ENCODE results near the gene FAM151A. TPM values are rescaled to one million over a fixed set of nuclear protein-coding genes. Genes with fewer than 3 reads are reported as not detected.
A peak's percentile ranks its signal among the peaks of the same experiment; 100 is the strongest.

FAM151A gene
- polyA plus RNA-seq, 4 donors, result 1.4 to 22.0 (median 1.6) TPM

- FAIRE-seq (no peak), DNase-seq (no peak)
- peaks cover 2 to 8% (median 4%) of the 10 kb centered on the region in 3 donors for H3K4me1 ChIP-seq (ENCODE audit: control insufficient read depth in 3 of 3, insufficient read depth in 2 of 3, low read depth in 1 of 3, low read length in 2 of 3)
- 88 to 97% (median 92%) methylated on average over 3 of the region's 3 CpGs for WGBS, 3 donors
- no peak overlapping the region for H3K27ac ChIP-seq (ENCODE audit: low read depth in 1 of 3, low read length in 2 of 3)
- H3K36me3 ChIP-seq (ENCODE audit: control insufficient read depth in 3 of 3, insufficient read depth in 2 of 3, low read depth in 1 of 3, low read length in 3 of 3), result peaks cover 0 to 63% (median 1%) of the 10 kb centered on the region in 3 donors
- no peaks in the 10 kb centered on the region for H3K27me3 ChIP-seq (ENCODE audit: control insufficient read depth in 3 of 3, insufficient read depth in 3 of 3, low read length in 3 of 3)
- H3K9me3 ChIP-seq (ENCODE audit: control insufficient read depth in 2 of 2, insufficient read depth in 1 of 2, low read depth in 1 of 2, low read length in 1 of 2), result no peaks in the 10 kb centered on the region
- H3K4me3 ChIP-seq (ENCODE audit: low read depth in 1 of 3, low read length in 3 of 3), result no peak overlapping the region
Observed at GRCh38 chr1:54571326-54571725, 52.0 kb downstream of the FAM151A start.

- H3K36me3 ChIP-seq (ENCODE audit: control insufficient read depth in 3 of 3, insufficient read depth in 2 of 3, low read depth in 1 of 3, low read length in 3 of 3), result peaks cover 0 to 58% (median 1%) of the 10 kb centered on the region in 3 donors
- WGBS, 3 donors, result 90 to 94% (median 91%) methylated on average over 5 of the region's 5 CpGs
- DNase-seq, result no peak
- H3K9me3 ChIP-seq (ENCODE audit: control insufficient read depth in 2 of 2, insufficient read depth in 1 of 2, low read depth in 1 of 2, low read length in 1 of 2), result no peaks in the 10 kb centered on the region
- H3K4me3 ChIP-seq (ENCODE audit: low read depth in 1 of 3, low read length in 3 of 3), result no peak overlapping the region
- H3K27ac ChIP-seq (ENCODE audit: low read depth in 1 of 3, low read length in 2 of 3), result no peak overlapping the region
- no peak for FAIRE-seq
- H3K27me3 ChIP-seq (ENCODE audit: control insufficient read depth in 3 of 3, insufficient read depth in 3 of 3, low read length in 3 of 3), result no peaks in the 10 kb centered on the region
- H3K4me1 ChIP-seq (ENCODE audit: control insufficient read depth in 3 of 3, insufficient read depth in 2 of 3, low read depth in 1 of 3, low read length in 2 of 3), result peaks cover 2 to 17% (median 4%) of the 10 kb centered on the region in 3 donors
Observed at GRCh38 chr1:54570161-54570560, 53.2 kb downstream of the FAM151A start.

- Histone ChIP-seq H3K27ac (ENCODE audit: low read depth in 1 of 3, low read length in 2 of 3) (no peak overlapping the region), H3K27me3 (ENCODE audit: control insufficient read depth in 3 of 3, insufficient read depth in 3 of 3, low read length in 3 of 3) (no peaks in the 10 kb centered on the region), H3K4me1 (ENCODE audit: control insufficient read depth in 3 of 3, insufficient read depth in 2 of 3, low read depth in 1 of 3, low read length in 2 of 3) (peaks cover 2 to 25% (median 4%) of the 10 kb centered on the region in 3 donors), H3K9me3 (ENCODE audit: control insufficient read depth in 2 of 2, insufficient read depth in 1 of 2, low read depth in 1 of 2, low read length in 1 of 2) (peaks cover 0 to 3% of the 10 kb centered on the region in 2 donors), H3K36me3 (ENCODE audit: control insufficient read depth in 3 of 3, insufficient read depth in 2 of 3, low read depth in 1 of 3, low read length in 3 of 3) (peaks cover 0 to 52% (median 1%) of the 10 kb centered on the region in 3 donors), H3K4me3 (ENCODE audit: low read depth in 1 of 3, low read length in 3 of 3) (no peak overlapping the region)
- 50 to 69% (median 59%) methylated on average over 4 of the region's 4 CpGs for WGBS, 3 donors
- FAIRE-seq (no peak), DNase-seq (no peak)
Observed at GRCh38 chr1:54569339-54569738, 54.0 kb downstream of the FAM151A start.

GRCh38 chr1:54567961-54568360, 55.4 kb downstream of the FAM151A start:
- WGBS, 3 donors, result 66 to 85% (median 82%) methylated on average over 5 of the region's 5 CpGs
- Histone ChIP-seq H3K4me1 (ENCODE audit: control insufficient read depth in 3 of 3, insufficient read depth in 2 of 3, low read depth in 1 of 3, low read length in 2 of 3) (peaks cover 2 to 35% (median 2%) of the 10 kb centered on the region in 3 donors), H3K9me3 (ENCODE audit: control insufficient read depth in 2 of 2, insufficient read depth in 1 of 2, low read depth in 1 of 2, low read length in 1 of 2) (peaks cover 0 to 3% of the 10 kb centered on the region in 2 donors), H3K36me3 (ENCODE audit: control insufficient read depth in 3 of 3, insufficient read depth in 2 of 3, low read depth in 1 of 3, low read length in 3 of 3) (peaks cover 0 to 46% (median 0%) of the 10 kb centered on the region in 3 donors), H3K4me3 (ENCODE audit: low read depth in 1 of 3, low read length in 3 of 3) (no peak overlapping the region), H3K27me3 (ENCODE audit: control insufficient read depth in 3 of 3, insufficient read depth in 3 of 3, low read length in 3 of 3) (no peaks in the 10 kb centered on the region), H3K27ac (ENCODE audit: low read depth in 1 of 3, low read length in 2 of 3) (no peak overlapping the region)
- no peak for DNase-seq
- FAIRE-seq, result no peak

- peaks cover 0 to 3% of the 10 kb centered on the region in 2 donors for H3K9me3 ChIP-seq (ENCODE audit: control insufficient read depth in 2 of 2, insufficient read depth in 1 of 2, low read depth in 1 of 2, low read length in 1 of 2)
- peak overlapping the region in 1 of 3 donors; percentile 32 for H3K4me3 ChIP-seq (ENCODE audit: low read depth in 1 of 3, low read length in 3 of 3)
- H3K4me1 ChIP-seq (ENCODE audit: control insufficient read depth in 3 of 3, insufficient read depth in 2 of 3, low read depth in 1 of 3, low read length in 2 of 3), result peaks cover 2 to 35% (median 2%) of the 10 kb centered on the region in 3 donors
- no peak overlapping the region for H3K27ac ChIP-seq (ENCODE audit: low read depth in 1 of 3, low read length in 2 of 3)
- H3K27me3 ChIP-seq (ENCODE audit: control insufficient read depth in 3 of 3, insufficient read depth in 3 of 3, low read length in 3 of 3), result no peaks in the 10 kb centered on the region
- FAIRE-seq (no peak), DNase-seq (no peak)
- H3K36me3 ChIP-seq (ENCODE audit: control insufficient read depth in 3 of 3, insufficient read depth in 2 of 3, low read depth in 1 of 3, low read length in 3 of 3), result peaks cover 0 to 40% (median 0%) of the 10 kb centered on the region in 3 donors
- 64 to 76% (median 75%) methylated on average over 5 of the region's 5 CpGs for WGBS, 3 donors
Observed at GRCh38 chr1:54566438-54567141, 56.7 kb downstream of the FAM151A start.

- H3K4me3 ChIP-seq (ENCODE audit: low read depth in 1 of 3, low read length in 3 of 3), result peak overlapping the region in 2 of 3 donors; percentile 52 to 65
- H3K27ac ChIP-seq (ENCODE audit: low read depth in 1 of 3, low read length in 2 of 3), result peak overlapping the region; percentile 88 to 96 (median 93)
- H3K27me3 ChIP-seq (ENCODE audit: control insufficient read depth in 3 of 3, insufficient read depth in 3 of 3, low read length in 3 of 3), result no peaks in the 10 kb centered on the region
- FAIRE-seq (no peak), DNase-seq (peak; percentile 86 to 95)
- peaks cover 2 to 35% (median 2%) of the 10 kb centered on the region in 3 donors for H3K4me1 ChIP-seq (ENCODE audit: control insufficient read depth in 3 of 3, insufficient read depth in 2 of 3, low read depth in 1 of 3, low read length in 2 of 3)
- peaks cover 0 to 27% (median 0%) of the 10 kb centered on the region in 3 donors for H3K36me3 ChIP-seq (ENCODE audit: control insufficient read depth in 3 of 3, insufficient read depth in 2 of 3, low read depth in 1 of 3, low read length in 3 of 3)
- WGBS, 3 donors, result 17 to 52% (median 38%) methylated on average over 4 of the region's 4 CpGs
- peaks cover 0 to 3% of the 10 kb centered on the region in 2 donors for H3K9me3 ChIP-seq (ENCODE audit: control insufficient read depth in 2 of 2, insufficient read depth in 1 of 2, low read depth in 1 of 2, low read length in 1 of 2)
Observed at GRCh38 chr1:54565113-54565501, 58.2 kb downstream of the FAM151A start.

GRCh38 chr1:54564312-54565112, 58.8 kb downstream of the FAM151A start:
- peak; percentile 19 for FAIRE-seq
- peak overlapping the region in 2 of 3 donors; percentile 52 to 65 for H3K4me3 ChIP-seq (ENCODE audit: low read depth in 1 of 3, low read length in 3 of 3)
- 14 to 53% (median 32%) methylated on average over 17 of the region's 17 CpGs for WGBS, 3 donors

GRCh38 chr1:54559771-54560231, 63.5 kb downstream of the FAM151A start:
- DNase-seq (no peak), FAIRE-seq (no peak)
- peaks cover 0 to 8% (median 0%) of the 10 kb centered on the region in 3 donors for H3K36me3 ChIP-seq (ENCODE audit: control insufficient read depth in 3 of 3, insufficient read depth in 2 of 3, low read depth in 1 of 3, low read length in 3 of 3)
- peaks cover 0 to 14% (median 0%) of the 10 kb centered on the region in 3 donors for H3K4me1 ChIP-seq (ENCODE audit: control insufficient read depth in 3 of 3, insufficient read depth in 2 of 3, low read depth in 1 of 3, low read length in 2 of 3)
- WGBS, 3 donors, result 71 to 88% (median 84%) methylated on average over 3 of the region's 3 CpGs
- H3K27ac ChIP-seq (ENCODE audit: low read depth in 1 of 3, low read length in 2 of 3), result no peak overlapping the region
- H3K9me3 ChIP-seq (ENCODE audit: control insufficient read depth in 2 of 2, insufficient read depth in 1 of 2, low read depth in 1 of 2, low read length in 1 of 2), result peaks cover 0 to 6% of the 10 kb centered on the region in 2 donors
- no peak overlapping the region for H3K4me3 ChIP-seq (ENCODE audit: low read depth in 1 of 3, low read length in 3 of 3)
- no peaks in the 10 kb centered on the region for H3K27me3 ChIP-seq (ENCODE audit: control insufficient read depth in 3 of 3, insufficient read depth in 3 of 3, low read length in 3 of 3)

More at GRCh38 chr1:54564312-54565112, 58.8 kb downstream of the FAM151A start:
- peak; percentile 96 to 98 for DNase-seq
- no peaks in the 10 kb centered on the region for H3K27me3 ChIP-seq (ENCODE audit: control insufficient read depth in 3 of 3, insufficient read depth in 3 of 3, low read length in 3 of 3)
- H3K9me3 ChIP-seq (ENCODE audit: control insufficient read depth in 2 of 2, insufficient read depth in 1 of 2, low read depth in 1 of 2, low read length in 1 of 2), result peaks cover 0 to 3% of the 10 kb centered on the region in 2 donors
- H3K27ac ChIP-seq (ENCODE audit: low read depth in 1 of 3, low read length in 2 of 3), result peak overlapping the region; percentile 88 to 96 (median 93)
- H3K36me3 ChIP-seq (ENCODE audit: control insufficient read depth in 3 of 3, insufficient read depth in 2 of 3, low read depth in 1 of 3, low read length in 3 of 3), result peaks cover 0 to 27% (median 0%) of the 10 kb centered on the region in 3 donors
- peaks cover 2 to 35% (median 2%) of the 10 kb centered on the region in 3 donors for H3K4me1 ChIP-seq (ENCODE audit: control insufficient read depth in 3 of 3, insufficient read depth in 2 of 3, low read depth in 1 of 3, low read length in 2 of 3)
